H9 (cell line): ENCODE measurements around the gene SCYL3. TPM values are rescaled to one million over a fixed set of nuclear protein-coding genes. Genes with fewer than 3 reads are reported as not detected.

Experiments used
- DNase-seq: peaks from one replicate; pipeline ENCODE4 v3.0.0-alpha.2; 2017
- H2AFZ ChIP-seq: one replicate; pipeline ENCODE4 v1.6.1; 2013; ENCODE audit warnings: mild to moderate bottlenecking, low read length, control low read depth, moderate library complexity
- H2AK5ac ChIP-seq: 2 replicates; pipeline ENCODE4 v1.6.1; 2013; ENCODE audit warnings: low read length, control low read depth, mixed read lengths; ENCODE audit not compliant: insufficient read length
- H2BK120ac ChIP-seq: one replicate; pipeline ENCODE4 v1.6.1; 2013; ENCODE audit warnings: low read depth, mild to moderate bottlenecking, low read length, control low read depth, inconsistent platforms; ENCODE audit not compliant: poor library complexity, severe bottlenecking
- H2BK12ac ChIP-seq: 2 replicates; pipeline ENCODE4 v1.6.1; 2013; ENCODE audit warnings: low read length, control low read depth, mixed read lengths, low read depth; ENCODE audit not compliant: insufficient read length
- H2BK15ac ChIP-seq: 2 replicates; pipeline ENCODE4 v1.6.1; 2013; ENCODE audit warnings: low read depth, low read length, control low read depth
- H2BK20ac ChIP-seq: one replicate; pipeline ENCODE4 v1.6.1; 2013; ENCODE audit warnings: low read depth, mild to moderate bottlenecking, low read length, control low read depth, inconsistent platforms; ENCODE audit not compliant: poor library complexity, severe bottlenecking
- H2BK5ac ChIP-seq: 2 replicates; pipeline ENCODE4 v1.6.1; 2013; ENCODE audit warnings: low read length, control low read depth, mixed read lengths; ENCODE audit not compliant: insufficient read length
- H3K14ac ChIP-seq: 2 replicates; pipeline ENCODE4 v1.6.1; 2013; ENCODE audit warnings: low read length, control low read depth; ENCODE audit not compliant: insufficient read depth
- H3K18ac ChIP-seq: 2 replicates; pipeline ENCODE4 v1.6.1; 2013; ENCODE audit warnings: low read depth, mild to moderate bottlenecking, mixed read lengths, low read length, control low read depth; ENCODE audit not compliant: insufficient read length
- H3K23ac ChIP-seq: 2 replicates; pipeline ENCODE4 v1.6.1; 2013; ENCODE audit warnings: low read length, control low read depth, mixed read lengths, low read depth; ENCODE audit not compliant: insufficient read length
- H3K23me2 ChIP-seq: 2 replicates; pipeline ENCODE4 v1.6.1; 2013; ENCODE audit warnings: low read depth, mild to moderate bottlenecking, mixed read lengths, low read length, control low read depth; ENCODE audit not compliant: insufficient read length, poor library complexity, severe bottlenecking
- H3K27ac ChIP-seq: 2 replicates; pipeline ENCODE4 v1.5.1; 2013; ENCODE audit warnings: low read length, control low read depth, mixed read lengths, low read depth; ENCODE audit not compliant: insufficient read length
- H3K27me3 ChIP-seq: 2 replicates; pipeline ENCODE4 v1.6.1; 2013; ENCODE audit warnings: low read length, control low read depth, inconsistent platforms; ENCODE audit not compliant: insufficient read depth
- H3K4ac ChIP-seq: 2 replicates; pipeline ENCODE4 v1.6.1; 2013; ENCODE audit warnings: low read depth, mild to moderate bottlenecking, control low read depth, inconsistent platforms, low read length, moderate library complexity
- H3K4me1 ChIP-seq: 2 replicates; pipeline ENCODE4 v1.6.1; 2013; ENCODE audit warnings: low read length, control low read depth, inconsistent platforms; ENCODE audit not compliant: insufficient read depth
- H3K4me2 ChIP-seq: 2 replicates; pipeline ENCODE4 v1.6.1; 2013; ENCODE audit warnings: low read length, control low read depth, mixed read lengths; ENCODE audit not compliant: insufficient read length, insufficient read depth
- H3K56ac ChIP-seq: 2 replicates; pipeline ENCODE4 v1.6.1; 2013; ENCODE audit warnings: low read depth, mild to moderate bottlenecking, mixed read lengths, low read length, control low read depth; ENCODE audit not compliant: insufficient read length
- H3K79me1 ChIP-seq: 2 replicates; pipeline ENCODE4 v1.6.1; 2013; ENCODE audit warnings: low read depth, mild to moderate bottlenecking, moderate library complexity, low read length, control low read depth, inconsistent platforms; ENCODE audit not compliant: insufficient read depth, poor library complexity, severe bottlenecking
- H3K79me2 ChIP-seq: 2 replicates; pipeline ENCODE4 v1.6.1; 2013; ENCODE audit warnings: low read length, control low read depth, inconsistent platforms; ENCODE audit not compliant: insufficient read depth
- H3K9ac ChIP-seq: 2 replicates; pipeline ENCODE4 v1.6.1; 2013; ENCODE audit warnings: low read length, control low read depth, mixed read lengths; ENCODE audit not compliant: insufficient read length; ENCODE audit errors: extremely low read depth
- H3K9me3 ChIP-seq: one replicate; pipeline ENCODE4 v1.6.1; 2013; ENCODE audit warnings: low read depth, low read length, inconsistent platforms; ENCODE audit not compliant: control insufficient read depth
- H3T11ph ChIP-seq: one replicate; pipeline ENCODE4 v1.6.1; 2013; ENCODE audit warnings: mild to moderate bottlenecking, low read length, control low read depth, inconsistent platforms
- H4K20me1 ChIP-seq: one replicate; pipeline ENCODE4 v1.6.1; 2013; ENCODE audit not compliant: control insufficient read depth, insufficient read length, insufficient read depth
- H4K5ac ChIP-seq: 2 replicates; pipeline ENCODE4 v1.6.1; 2013; ENCODE audit warnings: low read depth, mild to moderate bottlenecking, mixed read lengths, low read length, control low read depth; ENCODE audit not compliant: insufficient read length
- H4K8ac ChIP-seq: replicated peaks from 2 replicates; pipeline ENCODE4 v1.6.1; 2013; ENCODE audit warnings: low read length, control low read depth, mixed read lengths, low read depth; ENCODE audit not compliant: insufficient read length
- H4K91ac ChIP-seq: 2 replicates; pipeline ENCODE4 v1.6.1; 2013; ENCODE audit warnings: low read depth, mild to moderate bottlenecking, moderate library complexity, mixed read lengths, low read length, control low read depth; ENCODE audit not compliant: insufficient read length
- H3K27ac Mint-ChIP-seq, 3 experiments: 2 replicates in 2 of 3; 3 replicates in 1 of 3; pipeline ENCODE4 v1.8.0; 2020 to 2021; ENCODE audit warnings: mixed read lengths in 3 of 3, mild to moderate bottlenecking in 1 of 3, moderate library complexity in 1 of 3
- H3K27me3 Mint-ChIP-seq: 2 replicates; pipeline ENCODE4 v1.8.0; 2021; ENCODE audit warnings: low read depth, mild to moderate bottlenecking, moderate library complexity, mixed read lengths
- H3K36me3 Mint-ChIP-seq, 3 experiments: 2 replicates in 2 of 3; 3 replicates in 1 of 3; pipeline ENCODE4 v1.8.0; 2020 to 2021; ENCODE audit warnings: low read depth in 3 of 3, mixed read lengths in 3 of 3; ENCODE audit not compliant: insufficient read depth in 1 of 3
- H3K4me1 Mint-ChIP-seq, 2 experiments: 2 replicates each; pipeline ENCODE4 v1.8.0; 2020; ENCODE audit warnings: mixed read lengths in 2 of 2
- H3K4me3 Mint-ChIP-seq, 2 experiments: 2 replicates in 1 of 2; 3 replicates in 1 of 2; pipeline ENCODE4 v1.8.0; 2020 to 2021; ENCODE audit warnings: mild to moderate bottlenecking in 2 of 2, mixed read lengths in 2 of 2, moderate library complexity in 1 of 2
- H3K9me3 Mint-ChIP-seq, 2 experiments: 2 replicates in 1 of 2; 3 replicates in 1 of 2; pipeline ENCODE4 v1.8.0; 2020; ENCODE audit warnings: mild to moderate bottlenecking in 2 of 2, mixed read lengths in 2 of 2, moderate library complexity in 1 of 2
- CTCF ChIP-seq: fragments of 200-600 bp; sonication (generic); conservative IDR thresholded peaks from 3 replicates; pipeline ENCODE4 v1.8.0; 2021; ENCODE audit warnings: antibody characterized with exemption, mild to moderate bottlenecking
- WGBS: extraction: QIAGEN DNeasy Blood & Tissue Kit; methylation state at CpG from one replicate; pipeline ENCODE4 v1.1.7; 2013; ENCODE audit warnings: missing lambda C conversion rate, low lambda C conversion rate, mixed read lengths; ENCODE audit not compliant: insufficient read length; ENCODE audit errors: extremely low coverage; 5-methylcytosine and 5-hydroxymethylcytosine counted together
- total RNA-seq: library from RNA; stranded (reverse); gene quantifications from 2 replicates; pipeline ENCODE4 v1.2.1, GENCODE V29; 2021

SCYL3 gene
- total RNA-seq, 1 experiment from 2014 or later, result 3.9 TPM

- Histone ChIP-seq H3K4me1 (no peaks in the 10 kb centered on the region), H4K5ac (no peak overlapping the region), H3K4ac (no peak overlapping the region), H3K56ac (no peak overlapping the region), H3K79me2 (no peaks in the 10 kb centered on the region), H2BK20ac (no peak overlapping the region), H2BK15ac (no peak overlapping the region), H3K9me3 (no peaks in the 10 kb centered on the region), H3K79me1 (no peaks in the 10 kb centered on the region), H4K8ac (no peak overlapping the region), H2BK120ac (no peak overlapping the region), H3K4me2 (no peak overlapping the region), H3K9ac (no peak overlapping the region), H3K27me3 (no peaks in the 10 kb centered on the region), H2BK5ac (no peak overlapping the region), H3K27ac (no peak overlapping the region), H2AK5ac (no peak overlapping the region), H2BK12ac (no peak overlapping the region), H3T11ph (no peak overlapping the region), H3K18ac (no peak overlapping the region), H3K23me2 (no peaks in the 10 kb centered on the region), H3K23ac (no peak overlapping the region), H4K91ac (no peak overlapping the region), H2AFZ (no peak overlapping the region), H3K14ac (no peak overlapping the region), H4K20me1 (no peaks in the 10 kb centered on the region)
- Mint-ChIP-seq H3K36me3 (peaks cover 38 to 51% (median 45%) of the 10 kb centered on the region in 3 experiments), H3K4me1 (no peaks in the 10 kb centered on the region), H3K4me3 (no peak overlapping the region), H3K27ac (no peak overlapping the region), H3K27me3 (no peaks in the 10 kb centered on the region), H3K9me3 (peaks cover 3 to 14% of the 10 kb centered on the region in 2 experiments; a peak in 4 of 5 replicates)
- no peak for DNase-seq
- TF ChIP-seq CTCF, result no peak
- no CpG with 5 or more reads among the region's 2 CpGs for WGBS
These were observed 79.4 kb downstream of the SCYL3 start for GRCh38 chr1:169814265-169814664.
